ENCODE measurements around the gene METTL9.

Gene METTL9

GRCh38 chr16:21654466-21654865 is 55.1 kb downstream of the METTL9 start:
- H3K4me3 ChIP-seq (ENCODE audit: low read depth, low read length): no peak overlapping the region
- no peak for TF ChIP-seq CTCF (IDR thresholded peaks at IDR 0.05; ENCODE audit: insufficient read depth, low read depth, low read length, missing control alignments)
- no peak for DNase-seq (ENCODE audit: low read depth)

GRCh38 chr16:21654881-21655280 is 55.5 kb downstream of the METTL9 start:
- no peak for TF ChIP-seq CTCF (IDR thresholded peaks at IDR 0.05; ENCODE audit: insufficient read depth, low read depth, low read length, missing control alignments)
- DNase-seq (ENCODE audit: low read depth): no peak
- no peak overlapping the region for H3K4me3 ChIP-seq (ENCODE audit: low read depth, low read length)

- H3K4me3 ChIP-seq (ENCODE audit: low read depth, low read length): no peak overlapping the region
- DNase-seq (ENCODE audit: low read depth): peak; percentile 66
- TF ChIP-seq CTCF (IDR thresholded peaks at IDR 0.05; ENCODE audit: insufficient read depth, low read depth, low read length, missing control alignments): peak; percentile 70
These were observed 57.7 kb downstream of the METTL9 start for GRCh38 chr16:21656795-21657768.

GRCh38 chr16:21659124-21659523 is 59.7 kb downstream of the METTL9 start:
- DNase-seq (ENCODE audit: low read depth): no peak
- H3K4me3 ChIP-seq (ENCODE audit: low read depth, low read length): no peak overlapping the region
- TF ChIP-seq CTCF (IDR thresholded peaks at IDR 0.05; ENCODE audit: insufficient read depth, low read depth, low read length, missing control alignments): no peak

- no peak for TF ChIP-seq CTCF (IDR thresholded peaks at IDR 0.05; ENCODE audit: insufficient read depth, low read depth, low read length, missing control alignments)
- H3K4me3 ChIP-seq (ENCODE audit: low read depth, low read length): no peak within 1 kb of the TSS
- DNase-seq (ENCODE audit: low read depth): no peak
These were observed 64.7 kb downstream of the METTL9 start, which contains the start of gene OTOA for GRCh38 chr16:21663889-21664647. OTOA (plus strand) TSS chr16:21663968; CDS start chr16:21678515, 14,547 bp downstream.

DNA sequence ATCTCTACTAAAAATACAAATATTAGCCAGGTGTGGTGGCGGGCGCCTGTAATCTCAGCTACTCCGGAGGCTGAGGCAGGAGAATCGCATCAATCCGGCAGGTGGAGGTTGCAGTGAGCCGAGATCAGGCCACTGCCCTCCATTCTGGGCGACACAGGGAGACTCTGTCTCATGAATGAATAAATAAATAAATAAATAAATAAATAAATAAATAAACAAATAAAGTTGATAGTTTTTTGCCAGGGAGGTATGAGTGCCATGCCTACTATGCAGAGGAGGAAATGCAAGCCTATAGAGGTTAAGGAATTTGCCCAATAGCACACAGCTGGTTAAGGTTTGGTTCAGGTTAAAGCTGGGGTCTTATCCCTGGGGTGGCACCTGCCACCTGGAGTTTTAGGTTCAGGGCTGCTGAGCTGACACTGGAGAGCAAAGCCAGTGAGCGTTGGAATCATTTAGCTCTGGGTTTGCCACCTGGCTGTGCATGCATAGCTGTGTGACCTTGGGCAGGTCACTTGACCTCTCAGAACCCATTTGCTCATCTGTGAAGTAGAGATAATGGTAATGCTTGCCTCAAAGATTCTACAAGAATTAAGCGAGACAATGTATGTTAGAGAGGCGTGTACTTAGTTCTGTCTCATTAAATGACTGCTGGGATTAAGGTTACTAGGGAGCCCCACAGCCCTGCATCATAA is 65.6 kb downstream of the METTL9 start:
- no peak for TF ChIP-seq CTCF (IDR thresholded peaks at IDR 0.05; ENCODE audit: insufficient read depth, low read depth, low read length, missing control alignments)
- no peak overlapping the region for H3K4me3 ChIP-seq (ENCODE audit: low read depth, low read length)
- DNase-seq (ENCODE audit: low read depth): no peak
